HepG2 (cell line): ENCODE data around the gene NECAB2. TPM values are rescaled to one million over a fixed set of nuclear protein-coding genes. Genes with fewer than 3 reads are reported as not detected.

Experiments
- ELF4 ChIP-seq: sonication (generic); formaldehyde crosslinking; IDR thresholded peaks from 2 replicates; pipeline ENCODE4 v1.5.0; 2020; ENCODE audit warnings: missing genetic modification reagents, mild to moderate bottlenecking, moderate library complexity, borderline replicate concordance
- GPN1 ChIP-seq: sonication (generic); formaldehyde crosslinking; IDR thresholded peaks from 2 replicates; pipeline ENCODE4 v1.5.1; 2020; ENCODE audit warnings: missing genetic modification reagents, borderline replicate concordance
- MIER3 ChIP-seq: IDR thresholded peaks from 2 replicates; pipeline ENCODE4 v1.6.1; 2016; ENCODE audit warnings: missing compliant biosample characterization, borderline replicate concordance
- NFE2 ChIP-seq: sonication (generic); formaldehyde crosslinking; IDR thresholded peaks from 2 replicates; pipeline ENCODE4 v1.4.0; 2020; ENCODE audit warnings: missing genetic modification reagents
- NPAS2 ChIP-seq: sonication (generic); formaldehyde crosslinking; IDR thresholded peaks from 2 replicates; pipeline ENCODE4 v1.8.0; 2022; ENCODE audit warnings: mild to moderate bottlenecking, missing genetic modification reagents, borderline replicate concordance
- RXRA ChIP-seq: sonication (generic); formaldehyde crosslinking; IDR thresholded peaks from 2 replicates; pipeline ENCODE4 v1.5.1; 2020; ENCODE audit warnings: missing genetic modification reagents
- polyA plus RNA-seq, 8 experiments: library from polyadenylated mRNA; depleted of rRNA in 3 of 8; stranded (reverse) in 7 of 8; unstranded in 1 of 8; fragments of >200 nt; fragmentation: Illumina TruSeq in 4 of 8; extraction: Trizol in 4 of 8; gene quantifications; 2 replicates each; pipeline versions ENCODE4 v1.2.1 to v1.2.3, GENCODE V29; 2011 to 2016; ENCODE audit warnings: low read depth in 4 of 8, missing spikeins in 1 of 8, mixed read lengths in 1 of 8; ENCODE audit not compliant: insufficient read depth in 1 of 8
- total RNA-seq, 5 experiments: library from RNA; depleted of rRNA; stranded (reverse); fragments of >200 nt; fragmentation: Illumina TruSeq; extraction: Trizol; gene quantifications; 2 replicates each; pipeline ENCODE4 v1.2.3, GENCODE V29; 2016; ENCODE audit warnings: low read depth in 1 of 5
- TF ChIP-seq, protein P1 (sequence below): sonication (generic); formaldehyde crosslinking; IDR thresholded peaks from 2 replicates; pipeline ENCODE4 v1.5.0; 2020; ENCODE audit warnings: missing genetic modification reagents
- TF ChIP-seq, protein P2 (sequence below): sonication (generic); formaldehyde crosslinking; IDR thresholded peaks from 2 replicates; pipeline ENCODE4 v1.5.0; 2020; ENCODE audit warnings: mild to moderate bottlenecking, missing genetic modification reagents
- TF ChIP-seq, protein P3 (sequence below), 2 experiments: sonication (generic) in 1 of 2; formaldehyde crosslinking in 1 of 2; IDR thresholded peaks; 2 replicates each; pipeline versions ENCODE4 v1.4.0 to v1.6.1; 2018 to 2020; ENCODE audit warnings: missing genetic modification reagents in 2 of 2, borderline replicate concordance in 1 of 2, low read depth in 1 of 2, mild to moderate bottlenecking in 1 of 2, missing biosample characterization in 1 of 2
- TF ChIP-seq, protein P4 (sequence below): sonication (generic); formaldehyde crosslinking; IDR thresholded peaks from 2 replicates; pipeline ENCODE4 v1.4.0; 2020; ENCODE audit warnings: mild to moderate bottlenecking, missing genetic modification reagents

The NECAB2 gene
- total and polyA plus RNA-seq, 2 of the 13 experiments (the other 11 are each of a cell fraction or from before 2014, with no cell fraction given) = 0.21 to 0.49 TPM

DNA sequence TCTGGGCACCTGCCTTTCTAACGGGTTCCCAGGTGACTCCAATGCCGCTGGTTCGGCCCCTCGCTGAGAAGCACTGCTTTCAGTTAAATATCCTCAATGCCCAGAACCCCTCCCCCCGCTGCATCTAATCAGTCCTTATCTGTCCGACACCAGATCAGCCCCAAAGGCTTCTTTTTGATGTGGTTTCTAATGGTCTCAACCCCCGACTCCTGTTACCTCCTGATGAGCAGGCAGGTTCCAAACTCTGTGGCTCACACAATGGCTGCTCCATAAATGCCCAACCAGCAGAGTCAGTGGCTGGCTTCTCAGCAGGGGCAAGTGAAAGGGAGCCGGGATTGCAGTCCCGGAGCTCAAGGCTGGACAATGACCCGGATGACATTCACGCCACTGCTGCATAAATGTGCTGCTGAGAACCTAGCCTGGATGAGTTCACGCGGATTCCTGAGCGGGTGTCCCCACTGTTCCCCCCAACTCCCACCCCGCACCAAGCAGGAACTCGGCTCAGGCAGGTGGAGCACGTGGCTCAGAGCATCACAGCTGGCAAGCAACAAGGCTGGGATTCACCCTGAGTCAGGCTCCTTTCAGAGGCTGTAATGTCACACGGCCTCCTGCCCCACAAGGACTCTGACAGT lies 75.6 kb downstream of the NECAB2 start (continued):
- TF ChIP-seq, protein P1, sequence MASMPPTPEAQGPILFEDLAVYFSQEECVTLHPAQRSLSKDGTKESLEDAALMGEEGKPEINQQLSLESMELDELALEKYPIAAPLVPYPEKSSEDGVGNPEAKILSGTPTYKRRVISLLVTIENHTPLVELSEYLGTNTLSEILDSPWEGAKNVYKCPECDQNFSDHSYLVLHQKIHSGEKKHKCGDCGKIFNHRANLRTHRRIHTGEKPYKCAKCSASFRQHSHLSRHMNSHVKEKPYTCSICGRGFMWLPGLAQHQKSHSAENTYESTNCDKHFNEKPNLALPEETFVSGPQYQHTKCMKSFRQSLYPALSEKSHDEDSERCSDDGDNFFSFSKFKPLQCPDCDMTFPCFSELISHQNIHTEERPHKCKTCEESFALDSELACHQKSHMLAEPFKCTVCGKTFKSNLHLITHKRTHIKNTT (CRISPR knock-in tag) = no peak
- no peak for TF ChIP-seq GPN1 (CRISPR knock-in tag)
- TF ChIP-seq MIER3 (CRISPR knock-in tag) = 0 out of 2 replicates have a peak, but pooled peaks have one; percentile 10
- TF ChIP-seq NFE2 (CRISPR knock-in tag) = no peak
- TF ChIP-seq, protein P2, sequence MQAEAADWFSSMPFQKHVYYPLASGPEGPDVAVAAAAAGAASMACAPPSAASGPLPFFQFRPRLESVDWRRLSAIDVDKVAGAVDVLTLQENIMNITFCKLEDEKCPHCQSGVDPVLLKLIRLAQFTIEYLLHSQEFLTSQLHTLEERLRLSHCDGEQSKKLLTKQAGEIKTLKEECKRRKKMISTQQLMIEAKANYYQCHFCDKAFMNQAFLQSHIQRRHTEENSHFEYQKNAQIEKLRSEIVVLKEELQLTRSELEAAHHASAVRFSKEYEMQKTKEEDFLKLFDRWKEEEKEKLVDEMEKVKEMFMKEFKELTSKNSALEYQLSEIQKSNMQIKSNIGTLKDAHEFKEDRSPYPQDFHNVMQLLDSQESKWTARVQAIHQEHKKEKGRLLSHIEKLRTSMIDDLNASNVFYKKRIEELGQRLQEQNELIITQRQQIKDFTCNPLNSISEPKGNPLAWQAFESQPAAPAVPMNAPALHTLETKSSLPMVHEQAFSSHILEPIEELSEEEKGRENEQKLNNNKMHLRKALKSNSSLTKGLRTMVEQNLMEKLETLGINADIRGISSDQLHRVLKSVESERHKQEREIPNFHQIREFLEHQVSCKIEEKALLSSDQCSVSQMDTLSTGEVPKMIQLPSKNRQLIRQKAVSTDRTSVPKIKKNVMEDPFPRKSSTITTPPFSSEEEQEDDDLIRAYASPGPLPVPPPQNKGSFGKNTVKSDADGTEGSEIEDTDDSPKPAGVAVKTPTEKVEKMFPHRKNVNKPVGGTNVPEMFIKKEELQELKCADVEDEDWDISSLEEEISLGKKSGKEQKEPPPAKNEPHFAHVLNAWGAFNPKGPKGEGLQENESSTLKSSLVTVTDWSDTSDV (CRISPR knock-in tag) = no peak
- 0 out of 2 replicates have a peak, but pooled peaks have one; percentile 0 for TF ChIP-seq RXRA (CRISPR knock-in tag)
- no peak for TF ChIP-seq NPAS2
- TF ChIP-seq, protein P3, sequence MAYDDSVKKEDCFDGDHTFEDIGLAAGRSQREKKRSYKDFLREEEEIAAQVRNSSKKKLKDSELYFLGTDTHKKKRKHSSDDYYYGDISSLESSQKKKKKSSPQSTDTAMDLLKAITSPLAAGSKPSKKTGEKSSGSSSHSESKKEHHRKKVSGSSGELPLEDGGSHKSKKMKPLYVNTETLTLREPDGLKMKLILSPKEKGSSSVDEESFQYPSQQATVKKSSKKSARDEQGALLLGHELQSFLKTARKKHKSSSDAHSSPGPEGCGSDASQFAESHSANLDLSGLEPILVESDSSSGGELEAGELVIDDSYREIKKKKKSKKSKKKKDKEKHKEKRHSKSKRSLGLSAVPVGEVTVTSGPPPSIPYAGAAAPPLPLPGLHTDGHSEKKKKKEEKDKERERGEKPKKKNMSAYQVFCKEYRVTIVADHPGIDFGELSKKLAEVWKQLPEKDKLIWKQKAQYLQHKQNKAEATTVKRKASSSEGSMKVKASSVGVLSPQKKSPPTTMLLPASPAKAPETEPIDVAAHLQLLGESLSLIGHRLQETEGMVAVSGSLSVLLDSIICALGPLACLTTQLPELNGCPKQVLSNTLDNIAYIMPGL (CRISPR knock-in tag; IDR thresholded peaks at IDR 0.05; ENCODE audit: borderline replicate concordance in 1 of 2, low read depth in 1 of 2) = no peak
- TF ChIP-seq ELF4 (CRISPR knock-in tag) = no peak
- TF ChIP-seq, protein P4, sequence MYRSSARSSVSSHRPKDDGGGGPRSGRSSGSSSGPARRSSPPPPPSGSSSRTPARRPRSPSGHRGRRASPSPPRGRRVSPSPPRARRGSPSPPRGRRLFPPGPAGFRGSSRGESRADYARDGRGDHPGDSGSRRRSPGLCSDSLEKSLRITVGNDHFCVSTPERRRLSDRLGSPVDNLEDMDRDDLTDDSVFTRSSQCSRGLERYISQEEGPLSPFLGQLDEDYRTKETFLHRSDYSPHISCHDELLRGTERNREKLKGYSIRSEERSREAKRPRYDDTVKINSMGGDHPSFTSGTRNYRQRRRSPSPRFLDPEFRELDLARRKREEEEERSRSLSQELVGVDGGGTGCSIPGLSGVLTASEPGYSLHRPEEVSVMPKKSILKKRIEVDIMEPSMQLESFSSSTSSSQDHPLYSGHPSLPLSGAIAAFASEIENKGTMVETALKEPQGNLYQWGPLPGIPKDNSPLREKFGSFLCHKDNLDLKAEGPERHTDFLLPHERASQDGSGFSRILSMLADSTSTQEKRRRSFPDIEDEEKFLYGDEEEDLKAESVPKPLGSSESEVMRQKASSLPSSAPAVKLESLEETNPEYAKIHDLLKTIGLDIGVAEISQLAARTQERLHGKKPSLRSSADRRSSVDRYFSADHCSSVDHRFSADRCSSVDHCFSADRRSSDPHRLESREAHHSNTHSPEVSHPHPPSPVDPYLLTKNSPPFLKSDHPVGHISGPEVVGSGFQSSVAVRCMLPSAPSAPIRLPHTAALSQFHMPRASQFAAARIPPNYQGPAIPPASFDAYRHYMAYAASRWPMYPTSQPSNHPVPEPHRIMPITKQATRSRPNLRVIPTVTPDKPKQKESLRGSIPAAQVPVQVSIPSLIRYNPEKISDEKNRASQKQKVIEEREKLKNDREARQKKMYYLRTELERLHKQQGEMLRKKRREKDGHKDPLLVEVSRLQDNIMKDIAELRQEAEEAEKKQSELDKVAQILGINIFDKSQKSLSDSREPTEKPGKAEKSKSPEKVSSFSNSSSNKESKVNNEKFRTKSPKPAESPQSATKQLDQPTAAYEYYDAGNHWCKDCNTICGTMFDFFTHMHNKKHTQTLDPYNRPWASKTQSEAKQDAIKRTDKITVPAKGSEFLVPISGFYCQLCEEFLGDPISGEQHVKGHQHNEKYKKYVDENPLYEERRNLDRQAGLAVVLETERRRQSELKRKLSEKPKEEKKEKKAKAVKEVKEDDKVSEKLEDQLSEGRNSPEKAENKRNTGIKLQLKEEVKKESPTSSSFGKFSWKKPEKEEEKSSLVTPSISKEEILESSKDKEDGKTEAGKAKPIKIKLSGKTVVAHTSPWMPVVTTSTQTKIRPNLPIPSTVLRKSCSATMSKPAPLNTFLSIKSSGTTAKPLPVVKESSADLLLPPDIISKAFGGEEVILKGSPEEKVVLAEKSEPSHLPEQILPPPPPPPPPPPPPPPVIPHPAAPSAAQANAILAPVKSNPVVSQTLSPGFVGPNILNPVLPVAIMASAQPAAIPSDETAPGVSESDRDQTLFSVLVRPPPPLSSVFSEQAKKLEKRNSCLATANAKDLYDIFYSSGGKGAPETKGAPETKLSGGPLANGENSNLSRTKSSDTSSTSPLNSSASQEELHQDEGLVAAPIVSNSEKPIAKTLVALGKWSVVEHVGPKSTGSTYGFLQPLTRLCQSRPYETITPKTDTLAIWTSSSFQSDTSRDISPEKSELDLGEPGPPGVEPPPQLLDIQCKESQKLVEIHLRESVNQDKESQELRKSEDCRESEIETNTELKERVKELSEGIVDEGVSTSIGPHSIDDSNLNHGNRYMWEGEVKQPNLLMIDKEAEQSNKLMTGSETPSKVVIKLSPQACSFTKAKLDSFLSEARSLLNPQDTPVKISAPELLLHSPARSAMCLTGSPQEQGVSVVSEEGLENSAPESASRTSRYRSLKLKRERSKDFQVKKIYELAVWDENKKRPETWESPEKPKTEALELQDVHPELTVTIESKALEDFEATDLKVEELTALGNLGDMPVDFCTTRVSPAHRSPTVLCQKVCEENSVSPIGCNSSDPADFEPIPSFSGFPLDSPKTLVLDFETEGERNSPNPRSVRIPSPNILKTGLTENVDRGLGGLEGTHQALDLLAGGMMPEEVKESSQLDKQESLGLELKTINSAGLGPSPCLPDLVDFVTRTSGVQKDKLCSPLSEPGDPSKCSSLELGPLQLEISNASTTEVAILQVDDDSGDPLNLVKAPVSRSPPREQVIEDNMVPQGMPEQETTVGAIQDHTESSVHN = no peak
